Mesenchymal stem cell (in vitro differentiated cells and primary cell): ENCODE results near the gene HIF3A.

Experiments
- DNase-seq: peaks from one replicate; pipeline ENCODE4 v3.0.0-alpha.2; 2013
- H2AFZ ChIP-seq: one replicate; pipeline ENCODE4 v1.6.1; 2013; ENCODE audit warnings: low read depth, mild to moderate bottlenecking, control low read depth, inconsistent platforms, low read length, moderate library complexity
- H2AK5ac ChIP-seq: 2 replicates; pipeline ENCODE4 v1.6.1; 2013; ENCODE audit warnings: low read length, moderate library complexity, mild to moderate bottlenecking, inconsistent platforms; ENCODE audit not compliant: severe bottlenecking
- H2BK120ac ChIP-seq: one replicate; pipeline ENCODE4 v1.6.1; 2013; ENCODE audit warnings: low read depth, mild to moderate bottlenecking, inconsistent platforms, low read length, moderate library complexity
- H2BK12ac ChIP-seq, 2 experiments: one replicate each; pipeline ENCODE4 v1.6.1; 2013; ENCODE audit warnings: inconsistent platforms in 2 of 2, low read length in 2 of 2, mild to moderate bottlenecking in 2 of 2, moderate library complexity in 2 of 2, control low read depth in 1 of 2
- H2BK15ac ChIP-seq: one replicate; pipeline ENCODE4 v1.6.1; 2013; ENCODE audit warnings: mild to moderate bottlenecking, low read depth, inconsistent platforms; ENCODE audit not compliant: poor library complexity, severe bottlenecking
- H2BK5ac ChIP-seq: 2 replicates; pipeline ENCODE4 v1.6.1; 2013; ENCODE audit warnings: low read depth, mild to moderate bottlenecking, low read length, control low read depth, inconsistent platforms; ENCODE audit not compliant: poor library complexity, severe bottlenecking
- H3K14ac ChIP-seq, 2 experiments: one replicate each; pipeline ENCODE4 v1.6.1; 2013; ENCODE audit warnings: inconsistent platforms in 2 of 2, low read length in 2 of 2, control low read depth in 1 of 2, mild to moderate bottlenecking in 1 of 2, moderate library complexity in 1 of 2
- H3K18ac ChIP-seq, 2 experiments: one replicate each; pipeline ENCODE4 v1.6.1; 2013; ENCODE audit warnings: inconsistent platforms in 2 of 2, low read length in 2 of 2, control low read depth in 1 of 2, low read depth in 1 of 2, mild to moderate bottlenecking in 1 of 2
- H3K23ac ChIP-seq, 2 experiments: one replicate each; pipeline ENCODE4 v1.6.1; 2013; ENCODE audit warnings: inconsistent platforms in 2 of 2, low read length in 2 of 2, mild to moderate bottlenecking in 2 of 2, moderate library complexity in 2 of 2, control low read depth in 1 of 2
- H3K27ac ChIP-seq: 2 replicates; pipeline ENCODE4 v1.5.1; 2013; ENCODE audit warnings: mild to moderate bottlenecking, moderate library complexity, low read length, control low read depth, inconsistent platforms; ENCODE audit not compliant: poor library complexity, severe bottlenecking
- H3K27me3 ChIP-seq, 2 experiments: 2 replicates each; pipeline versions ENCODE4 v1.6.1 to v1.7.0; 2013; ENCODE audit warnings: low read length in 2 of 2, mild to moderate bottlenecking in 2 of 2, moderate library complexity in 2 of 2, control low read depth in 1 of 2, inconsistent platforms in 1 of 2; ENCODE audit not compliant: control insufficient read depth in 1 of 2, insufficient read depth in 1 of 2
- H3K36me3 ChIP-seq, 2 experiments: 2 replicates each; pipeline versions ENCODE4 v1.6.1 to v1.7.0; 2013; ENCODE audit warnings: low read length in 2 of 2, control low read depth in 1 of 2, inconsistent platforms in 1 of 2, low read depth in 1 of 2, mild to moderate bottlenecking in 1 of 2; ENCODE audit not compliant: insufficient read depth in 2 of 2, control insufficient read depth in 1 of 2
- H3K4ac ChIP-seq, 2 experiments: one replicate each; pipeline ENCODE4 v1.6.1; 2013; ENCODE audit warnings: inconsistent platforms in 2 of 2, low read length in 2 of 2, mild to moderate bottlenecking in 2 of 2, moderate library complexity in 2 of 2, control low read depth in 1 of 2, low read depth in 1 of 2
- H3K4me1 ChIP-seq: 2 replicates; pipeline ENCODE4 v1.6.1; 2013; ENCODE audit warnings: low read depth, low read length, control low read depth; ENCODE audit not compliant: control insufficient read depth, insufficient read depth
- H3K4me2 ChIP-seq: 2 replicates; pipeline ENCODE4 v1.6.1; 2013; ENCODE audit warnings: low read length, mild to moderate bottlenecking, inconsistent platforms; ENCODE audit not compliant: poor library complexity, severe bottlenecking
- H3K4me3 ChIP-seq, 2 experiments: 2 replicates each; pipeline versions ENCODE4 v1.5.1 to v1.7.0; 2013; ENCODE audit warnings: low read length in 2 of 2, mild to moderate bottlenecking in 2 of 2, control low read depth in 1 of 2, low read depth in 1 of 2; ENCODE audit not compliant: insufficient read depth in 1 of 2
- H3K79me1 ChIP-seq: replicated peaks from 2 replicates; pipeline ENCODE4 v1.6.1; 2013; ENCODE audit warnings: mild to moderate bottlenecking, control low read depth, low read length, inconsistent platforms; ENCODE audit not compliant: poor library complexity, severe bottlenecking
- H3K9ac ChIP-seq: 2 replicates; pipeline ENCODE4 v1.7.0; 2013; ENCODE audit warnings: mild to moderate bottlenecking, low read length, moderate library complexity
- H3K9me3 ChIP-seq: 2 replicates; pipeline ENCODE4 v1.7.0; 2013; ENCODE audit warnings: mild to moderate bottlenecking, low read length; ENCODE audit not compliant: control insufficient read depth
- H4K8ac ChIP-seq: one replicate; pipeline ENCODE4 v1.6.1; 2013; ENCODE audit warnings: inconsistent platforms, mild to moderate bottlenecking, low read length, moderate library complexity
- H4K91ac ChIP-seq: one replicate; pipeline ENCODE4 v1.6.1; 2013; ENCODE audit warnings: mild to moderate bottlenecking, low read length, inconsistent platforms
- WGBS: methylation state at CpG from one replicate; pipeline ENCODE4 v1.1.7; 2013; ENCODE audit warnings: mixed read lengths; 5-methylcytosine and 5-hydroxymethylcytosine counted together

HIF3A gene

DNA sequence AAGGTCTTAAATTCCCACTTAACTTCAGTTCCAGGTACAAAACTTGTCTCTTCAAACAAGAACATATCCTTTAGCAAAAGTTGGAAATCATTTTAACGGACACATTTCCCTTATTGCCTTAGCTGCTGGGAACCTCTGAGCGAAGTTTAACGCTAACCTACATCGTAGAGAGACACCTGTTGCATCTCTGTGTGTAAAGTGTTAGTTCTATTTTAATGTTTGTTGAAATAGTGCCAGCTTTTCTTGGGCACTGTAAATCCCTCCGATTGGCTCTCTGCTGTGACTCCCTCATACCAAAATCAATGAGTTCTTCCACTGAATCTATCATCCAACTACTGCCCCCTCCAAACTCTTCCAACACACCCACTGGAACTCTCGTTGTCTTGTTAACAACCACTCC, 2.3 kb upstream of the HIF3A start:
- H3K9ac ChIP-seq: no peak overlapping the region
- H3K18ac ChIP-seq: no peak overlapping the region
- H4K8ac ChIP-seq: no peak overlapping the region

DNA sequence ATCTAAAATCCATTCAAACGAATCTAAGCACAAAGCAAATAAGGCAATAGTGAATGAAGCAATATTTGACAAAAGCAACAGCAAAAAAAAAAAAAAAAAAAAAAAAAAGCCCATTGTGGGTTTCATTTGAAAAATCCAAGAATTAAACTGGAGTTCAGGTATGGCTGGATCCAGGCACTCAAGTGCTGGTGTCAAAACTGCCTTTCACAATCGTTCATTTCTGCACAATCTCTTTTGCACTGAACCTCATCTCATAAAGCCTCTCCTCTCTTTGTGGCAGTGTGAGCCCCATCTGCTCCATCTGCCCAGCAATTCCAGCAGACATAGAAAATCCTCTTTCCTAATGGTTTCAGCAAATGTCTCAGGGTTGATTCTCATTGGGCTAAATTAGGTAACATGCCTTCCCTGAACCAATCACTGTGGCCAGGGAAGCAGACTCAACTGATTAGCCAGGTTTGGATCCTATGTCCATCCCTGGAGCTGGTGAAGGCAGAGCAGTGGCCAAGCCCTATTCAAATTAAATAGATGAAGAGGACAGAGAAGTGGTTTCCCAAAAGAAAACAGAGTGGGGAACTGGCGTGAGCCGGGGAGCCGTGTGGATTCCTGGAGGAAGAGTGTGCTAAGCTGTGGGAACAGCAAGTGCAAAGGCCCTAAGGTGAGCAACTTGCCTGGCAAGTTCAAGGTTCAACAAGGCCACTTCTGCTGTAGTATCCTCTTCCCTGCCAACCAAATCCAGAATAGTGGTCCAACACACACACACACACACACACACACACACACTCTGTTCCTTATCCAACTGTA, 1.2 kb upstream of the HIF3A start:
- no peak overlapping the region for H3K4me3 ChIP-seq
- peaks cover 0 to 11% of the 10 kb centered on the region in 2 experiments for H3K27me3 ChIP-seq
- no peak overlapping the region for H2AFZ ChIP-seq
- peaks cover 4% of the 10 kb centered on the region for H3K9me3 ChIP-seq
- H3K9ac ChIP-seq: no peak overlapping the region
- H4K91ac ChIP-seq: no peak overlapping the region
- no peak overlapping the region for H2BK15ac ChIP-seq
- 93% methylated on average over 4 of the region's 5 CpGs for WGBS
- DNase-seq: no peak
- peaks cover 4% of the 10 kb centered on the region for H3K79me1 ChIP-seq
- H2BK120ac ChIP-seq: no peak overlapping the region
- H2AK5ac ChIP-seq: no peak overlapping the region
- peak overlapping the region in 1 of 2 experiments; percentile 48 for H3K18ac ChIP-seq
- H3K14ac ChIP-seq: peak overlapping the region in 1 of 2 experiments; percentile 11
- H3K23ac ChIP-seq: no peak overlapping the region
- H2BK5ac ChIP-seq: no peak overlapping the region
- peak overlapping the region; percentile 51 to 59 for H2BK12ac ChIP-seq
- peaks cover 0 to 4% of the 10 kb centered on the region in 2 experiments for H3K36me3 ChIP-seq
- no peak overlapping the region for H3K27ac ChIP-seq
- no peak overlapping the region for H3K4me2 ChIP-seq
- H3K4me1 ChIP-seq: peaks cover 37% of the 10 kb centered on the region
- H4K8ac ChIP-seq: peak overlapping the region; percentile 78
- no peak overlapping the region for H3K4ac ChIP-seq

More for the DNA sequence above, 2.3 kb upstream of the HIF3A start:
- DNase-seq: no peak
- H3K27ac ChIP-seq: no peak overlapping the region
- H2BK15ac ChIP-seq: no peak overlapping the region
- H3K4me2 ChIP-seq: no peak overlapping the region
- H4K91ac ChIP-seq: no peak overlapping the region
- no peak overlapping the region for H2BK5ac ChIP-seq
- no peak overlapping the region for H2BK12ac ChIP-seq
- H2AK5ac ChIP-seq: peak overlapping the region; percentile 38
- peaks cover 0 to 11% of the 10 kb centered on the region in 2 experiments for H3K27me3 ChIP-seq
- peak overlapping the region in 1 of 2 experiments; percentile 43 for H3K4ac ChIP-seq
- H3K14ac ChIP-seq: no peak overlapping the region
- peaks cover 0 to 4% of the 10 kb centered on the region in 2 experiments for H3K36me3 ChIP-seq
- no peak overlapping the region for H3K4me3 ChIP-seq
- peaks cover 30% of the 10 kb centered on the region for H3K4me1 ChIP-seq
- peaks cover 11% of the 10 kb centered on the region for H3K9me3 ChIP-seq
- H3K79me1 ChIP-seq: peaks cover 4% of the 10 kb centered on the region
- 95% methylated on average over 3 of the region's 6 CpGs for WGBS
- H2AFZ ChIP-seq: no peak overlapping the region
- H3K23ac ChIP-seq: no peak overlapping the region
- H2BK120ac ChIP-seq: no peak overlapping the region

DNA sequence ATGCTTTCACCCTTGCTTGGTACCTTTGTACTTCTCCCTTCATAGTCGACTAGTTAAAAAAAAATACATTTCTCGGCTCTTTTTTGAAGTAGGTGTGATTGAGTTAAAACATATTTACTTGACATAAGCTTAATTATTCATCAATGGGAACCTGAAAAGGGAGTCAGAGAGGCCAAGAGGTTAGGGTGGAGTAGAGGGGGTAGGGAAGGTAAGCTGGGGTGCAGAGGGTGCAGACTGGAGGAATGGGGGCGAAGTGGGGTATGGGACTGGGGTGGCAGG, 701 bp upstream of the HIF3A start:
- Histone ChIP-seq H4K8ac (peak overlapping the region; percentile 87), H3K36me3 (peaks cover 0 to 4% of the 10 kb centered on the region in 2 experiments), H3K18ac (peak overlapping the region; percentile 48 to 93), H3K9me3 (no peaks in the 10 kb centered on the region), H3K27ac (no peak overlapping the region), H3K4ac (peak overlapping the region in 1 of 2 experiments; percentile 73), H3K27me3 (peaks cover 0 to 11% of the 10 kb centered on the region in 2 experiments), H2BK15ac (no peak overlapping the region), H3K14ac (no peak overlapping the region), H4K91ac (peak overlapping the region; percentile 89), H2BK5ac (no peak overlapping the region), H3K9ac (no peak overlapping the region), H3K4me2 (no peak overlapping the region), H2BK120ac (peak overlapping the region; percentile 91), H3K79me1 (peaks cover 4% of the 10 kb centered on the region), H3K4me1 (peaks cover 40% of the 10 kb centered on the region), H3K23ac (no peak overlapping the region), H2AK5ac (no peak overlapping the region), H2AFZ (no peak overlapping the region), H3K4me3 (no peak overlapping the region), H2BK12ac (peak overlapping the region in 1 of 2 experiments; percentile 96)
- DNase-seq: no peak
- WGBS: 100% methylated on average over 1 of the region's 3 CpGs

DNA sequence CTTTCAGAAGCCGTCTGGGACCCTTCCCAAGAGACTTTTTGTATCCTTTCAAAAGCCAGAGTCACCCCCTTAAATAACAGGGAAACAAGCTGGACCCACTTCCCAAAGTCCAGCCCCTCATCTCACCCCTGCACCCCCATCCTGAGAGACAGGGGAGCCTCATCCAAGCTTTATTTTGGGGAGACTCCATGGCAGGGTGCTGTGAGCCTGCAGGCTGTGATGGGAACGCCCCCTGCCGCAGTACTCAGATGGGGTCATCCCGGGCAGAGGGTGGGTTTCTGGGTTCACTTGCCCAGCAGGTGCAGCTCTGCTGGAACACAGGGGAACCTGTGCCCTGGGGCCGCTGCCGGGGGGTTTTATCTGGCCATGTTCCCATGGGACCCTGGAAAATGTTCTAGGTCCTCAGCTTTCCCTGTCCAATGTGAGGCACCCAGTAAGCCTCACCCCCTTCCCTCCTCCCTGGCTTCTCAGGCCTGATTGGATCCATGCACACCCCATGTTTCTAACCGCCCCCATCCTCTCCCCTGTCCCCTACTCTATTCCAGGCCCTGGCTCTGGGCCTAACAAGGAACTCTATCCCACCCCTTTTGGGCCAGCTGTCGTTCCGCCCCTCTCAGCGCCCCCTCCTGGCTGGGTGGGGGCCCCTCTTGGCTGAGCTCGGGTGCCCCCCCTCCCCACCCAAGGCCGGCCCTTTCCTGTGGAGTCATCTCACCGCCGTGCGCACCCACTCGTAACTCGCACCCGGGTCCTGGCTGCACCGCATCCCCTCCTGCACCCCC, 1.0 kb downstream of the HIF3A start:
- DNase-seq: peak; percentile 59
- H3K27me3 ChIP-seq: peaks cover 0 to 11% of the 10 kb centered on the region in 2 experiments
- H2BK15ac ChIP-seq: peak overlapping the region; percentile 99
- peak overlapping the region; percentile 100 for H3K18ac ChIP-seq
- peak overlapping the region in 1 of 2 experiments; percentile 97 for H3K23ac ChIP-seq
- peak overlapping the region; percentile 98 for H2AK5ac ChIP-seq
- peak overlapping the region; percentile 91 for H3K4me2 ChIP-seq
- H3K4me3 ChIP-seq: peak overlapping the region; percentile 27 to 80
- peak overlapping the region; percentile 93 to 100 for H3K4ac ChIP-seq
- peak overlapping the region; percentile 100 for H2BK12ac ChIP-seq
- H2AFZ ChIP-seq: no peak overlapping the region
- H3K14ac ChIP-seq: peak overlapping the region in 1 of 2 experiments; percentile 98
- peaks cover 0 to 4% of the 10 kb centered on the region in 2 experiments for H3K36me3 ChIP-seq
- no peaks in the 10 kb centered on the region for H3K9me3 ChIP-seq
- no peak overlapping the region for H2BK5ac ChIP-seq
- 61% methylated on average over 18 of the region's 19 CpGs for WGBS
- H3K9ac ChIP-seq: peak overlapping the region; percentile 72
- peak overlapping the region; percentile 100 for H4K91ac ChIP-seq
- H4K8ac ChIP-seq: peak overlapping the region; percentile 100
- H2BK120ac ChIP-seq: peak overlapping the region; percentile 100
- H3K4me1 ChIP-seq: peaks cover 43% of the 10 kb centered on the region
- peaks cover 4% of the 10 kb centered on the region for H3K79me1 ChIP-seq
- H3K27ac ChIP-seq: peak overlapping the region; percentile 52
